ENCODE data around the gene NTNG2.

The NTNG2 gene

GRCh38 chr9:132288361-132288760 is 126.5 kb downstream of the NTNG2 start (continued):
- no peak for TF ChIP-seq GLIS3 (CRISPR knock-in tag; IDR thresholded peaks at IDR 0.05)
- no peak for TF ChIP-seq ZFP3 (CRISPR knock-in tag; IDR thresholded peaks at IDR 0.05)
- TF ChIP-seq ZC3H10 (CRISPR knock-in tag; IDR thresholded peaks at IDR 0.05): no peak
- no peak for TF ChIP-seq TOX (CRISPR knock-in tag; IDR thresholded peaks at IDR 0.05; ENCODE audit: borderline replicate concordance)
- no peak for TF ChIP-seq PPARA (CRISPR knock-in tag; IDR thresholded peaks at IDR 0.05; ENCODE audit: borderline replicate concordance)
- TF ChIP-seq RARB (CRISPR knock-in tag; IDR thresholded peaks at IDR 0.05): no peak
- TF ChIP-seq TCF4 (CRISPR knock-in tag; IDR thresholded peaks at IDR 0.05; ENCODE audit: borderline replicate concordance): no peak

GRCh38 chr9:132288966-132289365 is 127.1 kb downstream of the NTNG2 start:
- no peak; the same call in 1 of the 2 replicates for TF ChIP-seq ZFP3 (CRISPR knock-in tag; IDR thresholded peaks at IDR 0.05)
- TF ChIP-seq ZNF70 (CRISPR knock-in tag; IDR thresholded peaks at IDR 0.05): no peak
- TF ChIP-seq OSR1 (CRISPR knock-in tag; IDR thresholded peaks at IDR 0.05): no peak
- no peak for TF ChIP-seq GLIS3 (CRISPR knock-in tag; IDR thresholded peaks at IDR 0.05)
- no peak for TF ChIP-seq ESRRG (CRISPR knock-in tag; IDR thresholded peaks at IDR 0.05)
- ATAC-seq: no peak

GRCh38 chr9:132293145-132293721 is 131.4 kb downstream of the NTNG2 start:
- ATAC-seq: no peak
- no peak for TF ChIP-seq ZC3H10 (CRISPR knock-in tag; IDR thresholded peaks at IDR 0.05)
- no peak for TF ChIP-seq BACH2 (CRISPR knock-in tag; IDR thresholded peaks at IDR 0.05; ENCODE audit: borderline replicate concordance)
- TF ChIP-seq CSDC2 (CRISPR knock-in tag; IDR thresholded peaks at IDR 0.05): no peak
